CD14-positive monocyte (primary cell): ENCODE data around the gene RHO. TPM values are rescaled to one million over a fixed set of nuclear protein-coding genes. Genes with fewer than 3 reads are reported as not detected.

Source experiments
- DNase-seq, 3 donors: peaks; one replicate each; pipeline ENCODE4 v3.0.0-alpha.2; 2011 to 2022
- H2AFZ ChIP-seq: 2 replicates; pipeline ENCODE4 v1.6.0; 2012; ENCODE audit warnings: mild to moderate bottlenecking, low read depth, low read length, inconsistent platforms; ENCODE audit not compliant: insufficient read depth, poor library complexity, severe bottlenecking
- H3K27ac ChIP-seq, 2 donors: 1 replicate in 1 of 2; 2 replicates in 1 of 2; pipeline ENCODE4 v1.5.1; 2012 to 2013; ENCODE audit warnings: low read length in 2 of 2, control low read depth in 1 of 2, inconsistent platforms in 1 of 2, low read depth in 1 of 2, mild to moderate bottlenecking in 1 of 2
- H3K27me3 ChIP-seq, 2 donors: one replicate each; pipeline versions ENCODE4 v1.6.0 to v1.6.1; 2011 to 2013; ENCODE audit warnings: low read length in 2 of 2; ENCODE audit not compliant: control insufficient read depth in 2 of 2, insufficient read depth in 2 of 2
- H3K36me3 ChIP-seq, 2 donors: replicated peaks in 1 of 2; 1 replicate in 1 of 2; 2 replicates in 1 of 2; pipeline versions ENCODE4 v1.5.1 to v1.6.1; 2012 to 2013; ENCODE audit warnings: low read length in 2 of 2, control low read depth in 1 of 2, inconsistent platforms in 1 of 2, mild to moderate bottlenecking in 1 of 2; ENCODE audit not compliant: insufficient read depth in 2 of 2, control insufficient read depth in 1 of 2
- H3K4me1 ChIP-seq, 2 donors: 1 replicate in 1 of 2; 2 replicates in 1 of 2; pipeline versions ENCODE4 v1.5.1 to v1.6.1; 2012 to 2013; ENCODE audit warnings: low read length in 2 of 2, control low read depth in 1 of 2, inconsistent platforms in 1 of 2, mild to moderate bottlenecking in 1 of 2, moderate library complexity in 1 of 2; ENCODE audit not compliant: insufficient read depth in 2 of 2, control insufficient read depth in 1 of 2
- H3K4me2 ChIP-seq: replicated peaks from 2 replicates; pipeline ENCODE3; 2012; ENCODE audit warnings: low read length, moderate library complexity, mild to moderate bottlenecking; ENCODE audit not compliant: poor library complexity, severe bottlenecking; ENCODE audit errors: extremely low read depth
- H3K4me3 ChIP-seq, 3 experiments: fragments of 200-600 bp in 1 of 3; sonication (generic) in 1 of 3; replicated peaks in 1 of 3; 1 replicate in 2 of 3; 2 replicates in 1 of 3; pipeline ENCODE4 v1.5.1; 2011 to 2013; ENCODE audit warnings: low read length in 3 of 3, mild to moderate bottlenecking in 3 of 3, control low read depth in 2 of 3, low read depth in 2 of 3, inconsistent platforms in 1 of 3, moderate library complexity in 1 of 3
- H3K79me2 ChIP-seq: 2 replicates; pipeline ENCODE4 v1.6.0; 2012; ENCODE audit warnings: mild to moderate bottlenecking, control low read depth, inconsistent platforms, low read length, moderate library complexity; ENCODE audit not compliant: insufficient read depth
- H3K9ac ChIP-seq: 2 replicates; pipeline ENCODE4 v1.6.0; 2017; ENCODE audit warnings: low read length, mild to moderate bottlenecking; ENCODE audit not compliant: insufficient read depth, poor library complexity, severe bottlenecking
- H3K9me3 ChIP-seq, 2 donors: replicated peaks in 1 of 2; 1 replicate in 1 of 2; 2 replicates in 1 of 2; pipeline versions ENCODE4 v1.5.1 to v1.6.1; 2012 to 2013; ENCODE audit warnings: low read length in 2 of 2, control low read depth in 1 of 2; ENCODE audit not compliant: control insufficient read depth in 1 of 2, insufficient read depth in 1 of 2
- H4K20me1 ChIP-seq: 2 replicates; pipeline ENCODE4 v1.6.0; 2012; ENCODE audit warnings: mild to moderate bottlenecking, low read length, control low read depth, moderate library complexity; ENCODE audit not compliant: insufficient read depth
- H3K27ac Mint-ChIP-seq, 7 donors: one replicate each; pipeline ENCODE4 v1.8.0; 2020; ENCODE audit warnings: mild to moderate bottlenecking in 7 of 7, mixed read lengths in 7 of 7, moderate library complexity in 6 of 7, inconsistent platforms in 2 of 7
- H3K27me3 Mint-ChIP-seq, 3 donors: one replicate each; pipeline ENCODE4 v1.8.0; 2021 to 2022; ENCODE audit warnings: low read depth in 3 of 3, mild to moderate bottlenecking in 3 of 3, mixed read lengths in 3 of 3, moderate library complexity in 3 of 3, inconsistent platforms in 1 of 3
- H3K36me3 Mint-ChIP-seq, 2 donors: one replicate each; pipeline ENCODE4 v1.8.0; 2020; ENCODE audit warnings: mixed read lengths in 2 of 2, inconsistent platforms in 1 of 2, mild to moderate bottlenecking in 1 of 2
- H3K4me1 Mint-ChIP-seq: one replicate; pipeline ENCODE4 v1.8.0; 2020; ENCODE audit warnings: mild to moderate bottlenecking, mixed read lengths
- H3K4me3 Mint-ChIP-seq, 2 donors: one replicate each; pipeline ENCODE4 v1.8.0; 2020; ENCODE audit warnings: mild to moderate bottlenecking in 2 of 2, mixed read lengths in 2 of 2, moderate library complexity in 1 of 2
- H3K9me3 Mint-ChIP-seq, 7 donors: one replicate each; pipeline ENCODE4 v1.8.0; 2020 to 2022; ENCODE audit warnings: mixed read lengths in 7 of 7, mild to moderate bottlenecking in 6 of 7, moderate library complexity in 6 of 7, inconsistent platforms in 2 of 7
- CTCF ChIP-seq: fragments of 200-600 bp; IDR thresholded peaks from one replicate; pipeline ENCODE4 v1.8.0; 2022; ENCODE audit warnings: antibody characterized with exemption, mild to moderate bottlenecking
- WGBS: methylation state at CpG from one replicate; pipeline ENCODE4 v1.1.5; 2013; ENCODE audit warnings: missing lambda C conversion rate; ENCODE audit not compliant: insufficient coverage; 5-methylcytosine and 5-hydroxymethylcytosine counted together
- intact Hi-C, 2 donors: fragments of 100-400 bp; cut with micrococcal nuclease; formaldehyde crosslinking; loops; one replicate each; pipeline versions ENCODE4 v1.15.0 to v1.15.1; 2023
- polyA plus RNA-seq, 3 donors: library from polyadenylated mRNA; depleted of rRNA in 1 of 3; unstranded in 2 of 3; stranded (reverse) in 1 of 3; fragments of 300-500 nt in 2 of 3; fragments of >200 nt in 1 of 3; fragmentation: Illumina TruSeq in 2 of 3; gene quantifications; 1 replicate in 2 of 3; 2 replicates in 1 of 3; pipeline ENCODE4 v1.2.3, GENCODE V29; 2012 to 2021

RHO gene
- polyA plus RNA-seq, 3 donors = 0.03 TPM; not detected in 2

- peaks cover 35 to 37% of the 10 kb centered on the region in 2 donors for H3K4me1 ChIP-seq
- H3K27ac ChIP-seq = peak overlapping the region; percentile 59 to 81
- H3K79me2 ChIP-seq = peaks cover 23% of the 10 kb centered on the region
- peaks cover 41% of the 10 kb centered on the region for H3K4me1 Mint-ChIP-seq
- H3K4me3 Mint-ChIP-seq = peak overlapping the region in 1 of 2 donors; percentile 69
- peak overlapping the region in 1 of 3 experiments; percentile 53 for H3K4me3 ChIP-seq
- no peaks in the 10 kb centered on the region for H3K27me3 ChIP-seq
- H3K4me2 ChIP-seq = peak overlapping the region; percentile 43
- peaks cover 45 to 62% of the 10 kb centered on the region in 2 donors for H3K36me3 Mint-ChIP-seq
- peaks cover 45 to 73% of the 10 kb centered on the region in 2 donors for H3K36me3 ChIP-seq
- H3K27ac Mint-ChIP-seq = peak overlapping the region in 4 of 7 donors; percentile 70 to 89 (median 82)
- no peaks in the 10 kb centered on the region for H3K9me3 Mint-ChIP-seq
- H2AFZ ChIP-seq = peak overlapping the region; percentile 53
- 11% methylated on average over 11 of the region's 17 CpGs for WGBS
- intact Hi-C loops = loop anchor here (5.0 kb wide), 1 partner anchor 40 kb away; no protein-coding TSS in a partner anchor
- H4K20me1 ChIP-seq = peaks cover 24% of the 10 kb centered on the region
- H3K9ac ChIP-seq = peak overlapping the region; percentile 36
- DNase-seq = no peak
- H3K27me3 Mint-ChIP-seq = peaks cover 0 to 2% (median 0%) of the 10 kb centered on the region in 3 donors
- no peaks in the 10 kb centered on the region for H3K9me3 ChIP-seq
- no peak for TF ChIP-seq CTCF
Observed at GRCh38 chr3:129577366-129577765, 48.9 kb downstream of the RHO start.

- H3K27me3 Mint-ChIP-seq = peaks cover 0 to under 1% (median 0%) of the 10 kb centered on the region in 3 donors
- intact Hi-C loops = loop anchor here (2.0 to 5.0 kb wide), 2 partner anchors 21 to 39 kb away; no protein-coding TSS in a partner anchor
- Histone ChIP-seq H3K9ac (peak overlapping the region; percentile 36), H3K9me3 (no peaks in the 10 kb centered on the region), H3K79me2 (peaks cover 23% of the 10 kb centered on the region), H3K27me3 (no peaks in the 10 kb centered on the region), H3K27ac (peak overlapping the region; percentile 49 to 81), H4K20me1 (peaks cover 31% of the 10 kb centered on the region), H2AFZ (peak overlapping the region; percentile 29), H3K4me3 (peak overlapping the region in 1 of 3 experiments; percentile 53), H3K4me1 (peaks cover 42 to 44% of the 10 kb centered on the region in 2 donors), H3K36me3 (peaks cover 40 to 73% of the 10 kb centered on the region in 2 donors), H3K4me2 (peak overlapping the region; percentile 43)
- no peaks in the 10 kb centered on the region for H3K9me3 Mint-ChIP-seq
- DNase-seq = peak; percentile 64 to 76 (median 64)
- H3K36me3 Mint-ChIP-seq = peaks cover 45 to 66% of the 10 kb centered on the region in 2 donors
- H3K4me3 Mint-ChIP-seq = peak overlapping the region; percentile 16 to 69
- 2% methylated on average over 15 of the region's 21 CpGs for WGBS
- H3K4me1 Mint-ChIP-seq = peaks cover 48% of the 10 kb centered on the region
- H3K27ac Mint-ChIP-seq = peak overlapping the region; percentile 70 to 91 (median 88)
- no peak for TF ChIP-seq CTCF
Observed at GRCh38 chr3:129577925-129578786, 49.7 kb downstream of the RHO start.
